ENCODE results near the gene KRT3. TPM values are rescaled to one million over a fixed set of nuclear protein-coding genes. Genes with fewer than 3 reads are reported as not detected.
"Not testable (repeated sequence)": the region's sequence is repeated elsewhere in the genome, so short reads cannot be mapped to it uniquely, and the experiment has no call there.

The KRT3 gene
- total RNA-seq, 1 donor from 2014 or later, result not detected

- no peak for DNase-seq (ENCODE audit: low read depth)
Observed at GRCh38 chr12:52798671-52799504, 3.0 kb upstream of the KRT3 start.

- DNase-seq (ENCODE audit: low read depth), result no peak
Observed at GRCh38 chr12:52798003-52798670, 2.2 kb upstream of the KRT3 start.

GRCh38 chr12:52797529-52797894 is 1.6 kb upstream of the KRT3 start:
- no peak for DNase-seq (ENCODE audit: low read depth)

- no peak for DNase-seq (ENCODE audit: low read depth)
Observed at GRCh38 chr12:52796839-52797528, 1.1 kb upstream of the KRT3 start.

GRCh38 chr12:52796429-52796794 is 495 bp upstream of the KRT3 start:
- DNase-seq (ENCODE audit: low read depth), result no peak

- DNase-seq (ENCODE audit: low read depth), result not testable (repeated sequence)
Observed at GRCh38 chr12:52795332-52795674, 614 bp downstream of the KRT3 start.

- no peak for DNase-seq (ENCODE audit: low read depth)
Observed at GRCh38 chr12:52794479-52795331, 1.2 kb downstream of the KRT3 start.

- no peak for DNase-seq (ENCODE audit: low read depth)
Observed at GRCh38 chr12:52792185-52793029, 3.5 kb downstream of the KRT3 start.

GRCh38 chr12:52791271-52792184 is 4.4 kb downstream of the KRT3 start:
- no peak for DNase-seq (ENCODE audit: low read depth)

GRCh38 chr12:52790427-52791270 is 5.3 kb downstream of the KRT3 start:
- no peak for DNase-seq (ENCODE audit: low read depth)

GRCh38 chr12:52789637-52790426 is 6.1 kb downstream of the KRT3 start:
- DNase-seq (ENCODE audit: low read depth), result no peak

GRCh38 chr12:52788876-52789636 is 6.9 kb downstream of the KRT3 start:
- no peak for DNase-seq (ENCODE audit: low read depth)

- no peak for DNase-seq (ENCODE audit: low read depth)
Observed at GRCh38 chr12:52788192-52788875, 7.6 kb downstream of the KRT3 start.

- DNase-seq (ENCODE audit: low read depth), result no peak
Observed at GRCh38 chr12:52787324-52788191, 8.4 kb downstream of the KRT3 start.

- no peak for DNase-seq (ENCODE audit: low read depth)
Observed at GRCh38 chr12:52784909-52785308, 11.0 kb downstream of the KRT3 start.

All from myocyte (in vitro differentiated cells).